Lower lobe of right lung (tissue), 2 donors: ENCODE measurements around the gene CDK19. TPM values are rescaled to one million over a fixed set of nuclear protein-coding genes. Genes with fewer than 3 reads are reported as not detected.

Experiments used
- ATAC-seq, 2 donors: fragments of 200-7000 bp; cut with Tn5 transposase; one replicate each; pipeline ENCODE4 v1.9.1; 2020 to 2022; ENCODE audit warnings: mild to moderate bottlenecking in 2 of 2, moderate library complexity in 2 of 2
- DNase-seq: peaks from one replicate; pipeline ENCODE4 v3.0.0-alpha.2; 2020
- H3K27ac ChIP-seq: fragments of 200-600 bp; one replicate; pipeline ENCODE4 v1.8.0; 2022
- H3K27me3 ChIP-seq: fragments of 200-600 bp; one replicate; pipeline ENCODE4 v1.8.0; 2022; ENCODE audit warnings: low read depth
- H3K36me3 ChIP-seq: fragments of 200-600 bp; one replicate; pipeline ENCODE4 v1.8.0; 2022; ENCODE audit warnings: mild to moderate bottlenecking
- H3K4me1 ChIP-seq: fragments of 200-600 bp; one replicate; pipeline ENCODE4 v1.8.0; 2022
- H3K4me3 ChIP-seq: fragments of 200-600 bp; one replicate; pipeline ENCODE4 v1.8.0; 2022; ENCODE audit warnings: mild to moderate bottlenecking
- H3K9me3 ChIP-seq: fragments of 200-600 bp; one replicate; pipeline ENCODE4 v1.8.0; 2022
- CTCF ChIP-seq: fragments of 200-600 bp; IDR thresholded peaks from one replicate; pipeline ENCODE4 v1.8.0; 2022; ENCODE audit warnings: antibody characterized with exemption, mild to moderate bottlenecking
- intact Hi-C: fragments of 100-400 bp; cut with DNase I; formaldehyde crosslinking; loops from one replicate; pipeline ENCODE4 v1.11.0; 2022
- total RNA-seq: library from RNA; stranded (reverse); fragmentation: NEBNext Ultra II Directional; extraction: Animal tissue kit (Norgen Biotek cat#: 25700); gene quantifications from one replicate; pipeline ENCODE4 v1.2.1, GENCODE V29; 2021
- donor health status: DM: no; HTN: yes; CAD: no; lungs with severe emphysema.

Gene CDK19
- total RNA-seq, 1 donor from 2014 or later = 26.0 TPM

GRCh38 chr6:110799655-110800054 is 15.6 kb downstream of the CDK19 start:
- no peaks in the 10 kb centered on the region for H3K9me3 ChIP-seq
- no peaks in the 10 kb centered on the region for H3K4me1 ChIP-seq
- TF ChIP-seq CTCF = no peak
- intact Hi-C loops = no loop called here
- DNase-seq = no peak
- no peaks in the 10 kb centered on the region for H3K36me3 ChIP-seq
- no peaks in the 10 kb centered on the region for H3K27me3 ChIP-seq
- no peak overlapping the region for H3K27ac ChIP-seq
- no peak overlapping the region for H3K4me3 ChIP-seq
- ATAC-seq = no peak

GRCh38 chr6:110799189-110799588 is 16.1 kb downstream of the CDK19 start:
- Histone ChIP-seq H3K27me3 (no peaks in the 10 kb centered on the region), H3K4me1 (no peaks in the 10 kb centered on the region), H3K4me3 (no peak overlapping the region), H3K9me3 (no peaks in the 10 kb centered on the region), H3K36me3 (no peaks in the 10 kb centered on the region), H3K27ac (no peak overlapping the region)
- no peak for TF ChIP-seq CTCF
- ATAC-seq (no peak), DNase-seq (no peak)
- intact Hi-C loops = no loop called here

- H3K4me1 ChIP-seq = no peaks in the 10 kb centered on the region
- no peaks in the 10 kb centered on the region for H3K36me3 ChIP-seq
- DNase-seq (no peak), ATAC-seq (no peak)
- TF ChIP-seq CTCF = no peak
- H3K27ac ChIP-seq = no peak overlapping the region
- no peaks in the 10 kb centered on the region for H3K27me3 ChIP-seq
- intact Hi-C loops = no loop called here
- H3K9me3 ChIP-seq = no peaks in the 10 kb centered on the region
- no peak overlapping the region for H3K4me3 ChIP-seq
Measured at GRCh38 chr6:110795271-110795670, 20.0 kb downstream of the CDK19 start.

GRCh38 chr6:110786696-110787095 is 28.6 kb downstream of the CDK19 start:
- DNase-seq = no peak
- Histone ChIP-seq H3K4me3 (no peak overlapping the region), H3K27ac (no peak overlapping the region), H3K4me1 (no peaks in the 10 kb centered on the region), H3K36me3 (no peaks in the 10 kb centered on the region), H3K27me3 (no peaks in the 10 kb centered on the region), H3K9me3 (peaks cover 6% of the 10 kb centered on the region)
- no peak for TF ChIP-seq CTCF
- ATAC-seq = no peak
- intact Hi-C loops = no loop called here

GRCh38 chr6:110786271-110786670 is 29.0 kb downstream of the CDK19 start:
- ATAC-seq (no peak), DNase-seq (no peak)
- H3K4me3 ChIP-seq = no peak overlapping the region
- peaks cover 6% of the 10 kb centered on the region for H3K9me3 ChIP-seq
- H3K4me1 ChIP-seq = no peaks in the 10 kb centered on the region
- H3K36me3 ChIP-seq = no peaks in the 10 kb centered on the region
- no peak overlapping the region for H3K27ac ChIP-seq
- intact Hi-C loops = no loop called here
- H3K27me3 ChIP-seq = no peaks in the 10 kb centered on the region
- no peak for TF ChIP-seq CTCF

GRCh38 chr6:110784610-110784979 is 30.7 kb downstream of the CDK19 start:
- Histone ChIP-seq H3K4me1 (no peaks in the 10 kb centered on the region), H3K27ac (no peak overlapping the region), H3K27me3 (no peaks in the 10 kb centered on the region), H3K36me3 (no peaks in the 10 kb centered on the region), H3K4me3 (no peak overlapping the region), H3K9me3 (peaks cover 6% of the 10 kb centered on the region)
- TF ChIP-seq CTCF = no peak
- ATAC-seq = no peak
- no peak for DNase-seq
- intact Hi-C loops = no loop called here
